Upper lobe of left lung (tissue), 6 donors: Measurements from ENCODE around the gene VPS8. TPM values are rescaled to one million over a fixed set of nuclear protein-coding genes. Genes with fewer than 3 reads are reported as not detected.

Experiments used
- ATAC-seq, 2 donors: fragments of 200-7000 bp; cut with Tn5 transposase; one replicate each; pipeline ENCODE4 v1.9.1; 2022; ENCODE audit warnings: mild to moderate bottlenecking in 2 of 2, moderate library complexity in 2 of 2; ENCODE audit not compliant: low FRiP score in 2 of 2
- DNase-seq, 2 donors: peaks; one replicate each; pipeline ENCODE4 v3.0.0-alpha.2; 2019 to 2020
- H3K27ac ChIP-seq, 4 donors: fragments of 200-600 bp; sonication (generic); one replicate each; pipeline ENCODE4 v1.5.1; 2016 to 2019
- H3K27me3 ChIP-seq, 4 donors: fragments of 200-600 bp; sonication (generic); one replicate each; pipeline ENCODE4 v1.5.1; 2017 to 2019
- H3K36me3 ChIP-seq, 4 donors: fragments of 200-600 bp; sonication (generic); one replicate each; pipeline ENCODE4 v1.5.1; 2016 to 2019
- H3K4me1 ChIP-seq, 4 donors: fragments of 200-600 bp; sonication (generic); one replicate each; pipeline ENCODE4 v1.5.1; 2018 to 2019
- H3K4me3 ChIP-seq, 4 donors: fragments of 200-600 bp; sonication (generic); one replicate each; pipeline ENCODE4 v1.5.1; 2017 to 2019; ENCODE audit warnings: mild to moderate bottlenecking in 2 of 4, moderate library complexity in 1 of 4
- H3K9me3 ChIP-seq, 4 donors: fragments of 200-600 bp; sonication (generic); one replicate each; pipeline ENCODE4 v1.5.1; 2018 to 2019
- CTCF ChIP-seq, 6 experiments: fragments of 450-650 bp in 4 of 6; fragments of 200-600 bp in 2 of 6; sonication (generic) in 2 of 6; IDR thresholded peaks; one replicate each; pipeline ENCODE4 v1.5.1; 2016 to 2019; ENCODE audit warnings: antibody characterized with exemption in 6 of 6
- EP300 ChIP-seq, 4 donors: sonication (generic); formaldehyde crosslinking; IDR thresholded peaks; one replicate each; pipeline ENCODE4 v1.5.1; 2017; ENCODE audit warnings: antibody characterized with exemption in 4 of 4, control low read depth in 2 of 4
- POLR2A ChIP-seq, 4 donors: fragments of 450-650 bp; IDR thresholded peaks; one replicate each; pipeline ENCODE4 v1.5.1; 2016 to 2017; ENCODE audit warnings: antibody characterized with exemption in 4 of 4, mild to moderate bottlenecking in 2 of 4
- POLR2AphosphoS5 ChIP-seq, 2 donors: sonication (generic); formaldehyde crosslinking; IDR thresholded peaks; one replicate each; pipeline ENCODE4 v1.5.1; 2017; ENCODE audit warnings: antibody characterized with exemption in 2 of 2
- WGBS, 2 donors: methylation state at CpG; one replicate each; pipeline ENCODE4 v1.1.5; 2017 to 2018; 5-methylcytosine and 5-hydroxymethylcytosine counted together
- total RNA-seq, 6 donors: library from RNA; depleted of rRNA in 4 of 6; stranded (reverse); fragments of >200 nt in 4 of 6; gene quantifications; one replicate each; pipeline versions ENCODE4 v1.1.0 to v1.2.1, GENCODE V29; 2016 to 2021
- donor health status: DM: no; HTN: no; CAD: no; lungs with moderate emphysema.
- donor health status: DM: no; HTN: yes; CAD: no; lungs with severe emphysema.

VPS8 gene
- total RNA-seq = 100 to 1,000 TPM in 2 of 6 donors, 10 to 100 TPM in 4; 50.9 to 147 (median 61.5) TPM

- no peaks in the 10 kb centered on the region for H3K36me3 ChIP-seq
- WGBS, 2 donors = 0% methylated on average over 34 to 50 of the region's 50 CpGs
- ATAC-seq (peak; percentile 98 to 99), DNase-seq (peak; percentile 96 to 98)
- no peaks in the 10 kb centered on the region for H3K9me3 ChIP-seq
- no peaks in the 10 kb centered on the region for H3K27me3 ChIP-seq
- H3K27ac ChIP-seq = peak within 1 kb of the TSS; percentile 82 to 89 (median 86)
- TF ChIP-seq EP300 (IDR thresholded peaks at IDR 0.05) = no peak
- peak in 3 of 4 donors; percentile 60 to 94 (median 75) for TF ChIP-seq POLR2A (IDR thresholded peaks at IDR 0.05)
- peak; percentile 90 to 94 for TF ChIP-seq POLR2AphosphoS5 (IDR thresholded peaks at IDR 0.05)
- peak; percentile 54 to 86 (median 75) for TF ChIP-seq CTCF (IDR thresholded peaks at IDR 0.05)
- peaks cover 13 to 28% (median 16%) of the 10 kb centered on the region in 4 donors for H3K4me1 ChIP-seq
- peak within 1 kb of the TSS; percentile 76 to 95 (median 82) for H3K4me3 ChIP-seq
Measured at GRCh38 chr3:184811999-184812661, at the start of gene VPS8. Gene VPS8, plus strand, starts transcription at chr3:184812166. Its CDS starts 12,467 bp downstream, at chr3:184824633.

GRCh38 chr3:184764191-184764590, 47.8 kb upstream of the VPS8 start:
- ATAC-seq (no peak), DNase-seq (no peak)
- Histone ChIP-seq H3K4me3 (no peak overlapping the region), H3K9me3 (no peaks in the 10 kb centered on the region), H3K4me1 (no peaks in the 10 kb centered on the region), H3K27me3 (no peaks in the 10 kb centered on the region), H3K36me3 (no peaks in the 10 kb centered on the region), H3K27ac (no peak overlapping the region)
- TF ChIP-seq EP300 (IDR thresholded peaks at IDR 0.05) = no peak
- TF ChIP-seq POLR2A (IDR thresholded peaks at IDR 0.05) = no peak
- no peak for TF ChIP-seq POLR2AphosphoS5 (IDR thresholded peaks at IDR 0.05)
- TF ChIP-seq CTCF (IDR thresholded peaks at IDR 0.05) = no peak
- 74 to 93% methylated on average over 3 to 4 of the region's 4 CpGs for WGBS, 2 donors

- Histone ChIP-seq H3K27ac (no peak overlapping the region), H3K9me3 (no peaks in the 10 kb centered on the region), H3K27me3 (no peaks in the 10 kb centered on the region), H3K36me3 (no peaks in the 10 kb centered on the region), H3K4me1 (no peaks in the 10 kb centered on the region), H3K4me3 (no peak overlapping the region)
- DNase-seq = no peak
- WGBS, 2 donors = 79 to 81% methylated on average over 10 of the region's 10 CpGs
- no peak for TF ChIP-seq EP300 (IDR thresholded peaks at IDR 0.05)
- TF ChIP-seq CTCF (IDR thresholded peaks at IDR 0.05) = no peak
- no peak for TF ChIP-seq POLR2AphosphoS5 (IDR thresholded peaks at IDR 0.05)
- no peak for TF ChIP-seq POLR2A (IDR thresholded peaks at IDR 0.05)
- no peak for ATAC-seq
Measured at GRCh38 chr3:184765047-184765729, 46.8 kb upstream of the VPS8 start.

- H3K27ac ChIP-seq = no peak overlapping the region
- H3K4me3 ChIP-seq = no peak overlapping the region
- no peaks in the 10 kb centered on the region for H3K27me3 ChIP-seq
- DNase-seq = no peak
- no peaks in the 10 kb centered on the region for H3K4me1 ChIP-seq
- 60 to 61% methylated on average over 7 of the region's 7 CpGs for WGBS, 2 donors
- H3K36me3 ChIP-seq = no peaks in the 10 kb centered on the region
- H3K9me3 ChIP-seq = no peaks in the 10 kb centered on the region
- TF ChIP-seq CTCF (IDR thresholded peaks at IDR 0.05) (no peak), POLR2A (IDR thresholded peaks at IDR 0.05) (no peak), POLR2AphosphoS5 (IDR thresholded peaks at IDR 0.05) (no peak), EP300 (IDR thresholded peaks at IDR 0.05) (no peak)
- ATAC-seq = peak in 1 of 2 donors; percentile 43
Measured at GRCh38 chr3:184765730-184766074, 46.3 kb upstream of the VPS8 start.
